ENCODE measurements around the gene TBC1D10B.

TBC1D10B gene

GRCh38 chr16:30371248-30371816 lies 1.0 kb upstream of the TBC1D10B start:
- TF ChIP-seq TSHZ2 (CRISPR knock-in tag; IDR thresholded peaks at IDR 0.05) (no peak), ZFP3 (CRISPR knock-in tag; IDR thresholded peaks at IDR 0.05) (no peak), CSRNP3 (CRISPR knock-in tag; IDR thresholded peaks at IDR 0.05) (no peak), ZC3H10 (CRISPR knock-in tag; IDR thresholded peaks at IDR 0.05) (no peak), ESRRG (CRISPR knock-in tag; IDR thresholded peaks at IDR 0.05) (no peak), ZNF8 (CRISPR knock-in tag; IDR thresholded peaks at IDR 0.05) (no peak), PPARA (CRISPR knock-in tag; IDR thresholded peaks at IDR 0.05; ENCODE audit: borderline replicate concordance) (no peak), ISL1 (CRISPR knock-in tag; IDR thresholded peaks at IDR 0.05) (no peak), SNAI2 (CRISPR knock-in tag; IDR thresholded peaks at IDR 0.05) (no peak), POU6F1 (CRISPR knock-in tag; IDR thresholded peaks at IDR 0.05; ENCODE audit: borderline replicate concordance, low read depth) (no peak)
- no peak for ATAC-seq

- TF ChIP-seq CREB5 (CRISPR knock-in tag; IDR thresholded peaks at IDR 0.05; ENCODE audit: low read depth) (no peak), ISL1 (CRISPR knock-in tag; IDR thresholded peaks at IDR 0.05) (no peak), ZNF8 (CRISPR knock-in tag; IDR thresholded peaks at IDR 0.05) (no peak), TOX (CRISPR knock-in tag; IDR thresholded peaks at IDR 0.05; ENCODE audit: borderline replicate concordance) (no peak), PPARA (CRISPR knock-in tag; IDR thresholded peaks at IDR 0.05; ENCODE audit: borderline replicate concordance) (no peak), GLIS3 (CRISPR knock-in tag; IDR thresholded peaks at IDR 0.05) (no peak), CSRNP3 (CRISPR knock-in tag; IDR thresholded peaks at IDR 0.05) (no peak), PATZ1 (CRISPR knock-in tag; IDR thresholded peaks at IDR 0.05; ENCODE audit: borderline replicate concordance) (no peak), POU6F1 (CRISPR knock-in tag; IDR thresholded peaks at IDR 0.05; ENCODE audit: borderline replicate concordance, low read depth) (no peak), CSDC2 (CRISPR knock-in tag; IDR thresholded peaks at IDR 0.05) (no peak), ARNTL (CRISPR knock-in tag; IDR thresholded peaks at IDR 0.05; ENCODE audit: borderline replicate concordance, low read depth) (no peak), ESRRG (CRISPR knock-in tag; IDR thresholded peaks at IDR 0.05) (no peak), TCF4 (CRISPR knock-in tag; IDR thresholded peaks at IDR 0.05; ENCODE audit: borderline replicate concordance) (no peak), RARB (CRISPR knock-in tag; IDR thresholded peaks at IDR 0.05) (no peak), ZNF565 (CRISPR knock-in tag; conservative IDR thresholded peaks at IDR 0.05; ENCODE audit: low read depth) (no peak), BACH2 (CRISPR knock-in tag; IDR thresholded peaks at IDR 0.05; ENCODE audit: borderline replicate concordance) (no peak), ZC3H10 (CRISPR knock-in tag; IDR thresholded peaks at IDR 0.05) (no peak)
- no peak for ATAC-seq
Observed at GRCh38 chr16:30369938-30370455, 297 bp downstream of the TBC1D10B start.

All from SK-N-SH treated with all-trans-retinoic acid at 6 μM for 48 hours (cell line).